HG02970 (cell line): Measurements from ENCODE around the gene SERAC1.

ENCODE experiments used
- ATAC-seq: cut with Tn5 transposase; IDR thresholded peaks from one replicate; pipeline ENCODE4 v1.9.1; 2021; ENCODE audit warnings: mild to moderate bottlenecking, moderate library complexity, moderate number of reproducible peaks; ENCODE audit not compliant: unreplicated experiment, low FRiP score

SERAC1 gene

GRCh38 chr6:158083455-158084325 lies 84.4 kb downstream of the SERAC1 start:
- ATAC-seq: no peak

GRCh38 chr6:158081657-158081935 lies 86.5 kb downstream of the SERAC1 start:
- ATAC-seq: no peak

GRCh38 chr6:158080849-158081656 lies 87.0 kb downstream of the SERAC1 start:
- ATAC-seq: no peak

GRCh38 chr6:158078320-158078719 lies 89.7 kb downstream of the SERAC1 start:
- no peak for ATAC-seq

DNA sequence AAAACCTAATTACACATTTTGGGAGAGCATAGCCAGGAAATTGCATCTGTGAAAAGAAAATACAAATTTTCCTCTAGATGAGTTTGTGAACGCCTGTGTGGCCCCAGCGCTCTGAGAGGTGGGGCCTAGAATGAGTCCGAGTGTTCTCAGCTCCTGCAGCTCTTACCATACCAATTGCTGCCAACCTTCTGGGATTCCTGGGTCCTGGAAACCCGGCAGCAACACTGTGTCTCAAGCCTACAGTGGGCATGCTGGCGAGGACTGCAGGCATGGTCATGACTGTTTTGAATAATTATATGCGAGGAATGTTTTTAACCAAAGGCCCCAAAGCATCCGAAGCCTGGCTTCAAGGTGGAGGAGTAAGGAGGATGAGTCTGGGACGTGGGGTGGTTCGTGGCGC lies 90.4 kb downstream of the SERAC1 start:
- no peak for ATAC-seq

DNA sequence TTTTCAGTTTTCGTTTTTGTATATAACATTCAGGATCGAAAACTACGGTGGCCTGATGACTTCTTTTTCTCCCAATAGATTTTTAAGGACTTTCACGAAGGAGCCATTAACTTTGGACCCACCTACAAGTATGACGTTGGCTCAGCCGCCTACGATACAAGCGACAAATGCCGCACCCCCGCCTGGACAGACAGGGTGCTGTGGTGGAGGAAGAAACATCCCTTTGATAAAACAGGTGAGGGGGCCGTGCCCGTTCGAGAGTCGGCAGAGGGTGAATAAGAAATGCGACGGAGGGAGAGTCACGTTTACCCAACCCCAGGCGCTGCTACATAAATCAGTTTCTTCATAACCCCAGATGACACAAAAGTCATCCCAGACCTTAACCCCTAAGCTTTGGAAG lies 91.5 kb downstream of the SERAC1 start:
- no peak for ATAC-seq

- no peak for ATAC-seq
Measured at GRCh38 chr6:158073776-158074175, 94.3 kb downstream of the SERAC1 start.

DNA sequence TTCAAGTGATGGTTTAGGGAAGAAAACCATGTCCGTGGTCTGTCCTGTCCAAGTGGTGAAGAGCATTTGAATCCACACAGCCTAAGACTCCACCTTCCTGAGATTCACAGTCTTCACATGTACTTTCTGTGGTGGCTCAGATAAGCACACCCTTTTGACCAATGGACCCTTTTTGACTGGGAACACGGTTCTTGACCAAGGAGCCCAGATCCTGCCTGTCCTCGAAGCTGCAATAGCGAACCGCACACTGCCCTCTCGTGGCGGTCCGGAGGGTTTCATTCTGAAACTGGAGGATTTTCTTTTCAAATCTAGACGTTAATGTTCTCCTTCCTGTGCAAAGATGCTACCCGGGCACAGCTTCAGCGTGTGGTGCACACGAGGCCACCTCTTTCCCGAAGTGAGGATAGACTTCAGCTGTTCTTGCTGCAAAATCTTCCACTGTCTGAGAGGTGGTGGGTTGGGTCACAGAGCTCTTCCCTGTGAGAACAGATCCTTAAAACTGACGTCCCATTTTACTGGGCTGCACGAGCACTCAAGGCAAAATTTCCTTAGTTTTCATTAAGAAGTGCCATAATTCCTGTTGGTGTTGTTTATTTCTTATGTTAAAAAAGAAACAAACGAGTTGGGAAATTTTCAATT lies 95.9 kb downstream of the SERAC1 start:
- no peak for ATAC-seq

DNA sequence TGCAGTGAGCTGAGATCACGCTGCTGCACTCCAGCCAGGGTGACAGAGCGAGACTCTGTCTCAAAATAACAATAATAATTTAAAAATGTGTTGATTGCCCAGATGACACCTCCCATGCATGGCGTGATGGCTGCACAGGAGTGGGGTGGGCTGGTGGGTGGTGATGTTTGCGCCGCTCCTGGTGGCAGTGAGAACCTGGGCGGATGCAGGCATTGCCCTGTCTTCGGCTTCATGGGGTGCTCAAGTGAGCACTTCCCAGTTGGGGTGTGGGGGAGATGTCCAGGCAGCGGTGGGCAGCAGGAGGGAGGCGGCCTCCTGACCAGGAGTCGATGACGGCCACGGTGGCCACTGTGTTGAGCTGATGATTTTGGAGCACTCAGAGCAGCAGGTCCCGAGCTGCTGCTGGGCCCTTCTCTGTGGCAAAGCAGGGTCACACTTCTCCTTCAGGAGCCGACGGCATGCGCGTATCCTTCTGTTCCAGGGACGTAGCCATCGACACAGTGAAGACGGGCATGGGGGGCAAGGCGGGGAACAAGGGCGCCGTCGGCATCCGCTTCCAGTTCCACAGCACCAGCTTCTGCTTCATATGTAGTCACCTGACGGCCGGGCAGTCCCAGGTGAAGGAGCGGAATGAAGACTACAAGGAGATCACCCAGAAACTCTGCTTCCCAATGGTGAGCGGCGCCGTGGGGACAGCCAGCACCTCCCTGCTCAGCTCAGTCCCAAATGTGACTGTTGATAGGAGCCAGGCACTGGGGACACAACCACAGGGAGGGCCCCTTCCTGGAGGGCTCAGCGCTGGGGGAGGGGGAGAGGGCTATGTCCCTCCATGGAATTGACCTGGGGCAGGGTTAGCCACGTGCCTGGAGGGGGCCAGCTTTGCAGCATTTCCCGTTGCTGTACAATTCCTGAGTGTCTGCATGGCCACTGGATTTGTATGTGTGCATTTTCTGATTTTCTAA lies 96.7 kb downstream of the SERAC1 start:
- no peak for ATAC-seq

DNA sequence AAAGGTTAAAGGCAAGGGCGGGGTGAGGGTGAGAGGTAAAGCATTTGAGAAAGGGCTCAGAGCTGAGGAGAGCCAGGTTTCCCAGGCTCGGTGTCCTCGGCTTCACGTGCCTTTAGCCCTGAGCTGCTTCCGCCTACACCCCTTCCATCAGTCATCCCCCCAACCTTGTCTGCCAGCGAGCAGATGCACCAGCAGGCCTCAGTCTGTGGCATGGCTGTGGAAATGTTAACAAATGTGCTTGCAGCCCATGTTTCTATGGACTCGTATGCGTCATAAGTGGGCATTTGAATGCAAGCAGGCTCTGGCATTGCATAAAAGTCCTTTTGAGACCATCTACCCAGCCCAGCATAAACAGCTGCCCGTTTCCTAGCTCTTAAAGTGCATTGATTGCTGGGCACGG lies 97.5 kb downstream of the SERAC1 start:
- no peak for ATAC-seq

GRCh38 chr6:158069800-158070195 lies 98.3 kb downstream of the SERAC1 start:
- no peak for ATAC-seq

- no peak for ATAC-seq
Measured at GRCh38 chr6:158068893-158069799, 98.9 kb downstream of the SERAC1 start.

DNA sequence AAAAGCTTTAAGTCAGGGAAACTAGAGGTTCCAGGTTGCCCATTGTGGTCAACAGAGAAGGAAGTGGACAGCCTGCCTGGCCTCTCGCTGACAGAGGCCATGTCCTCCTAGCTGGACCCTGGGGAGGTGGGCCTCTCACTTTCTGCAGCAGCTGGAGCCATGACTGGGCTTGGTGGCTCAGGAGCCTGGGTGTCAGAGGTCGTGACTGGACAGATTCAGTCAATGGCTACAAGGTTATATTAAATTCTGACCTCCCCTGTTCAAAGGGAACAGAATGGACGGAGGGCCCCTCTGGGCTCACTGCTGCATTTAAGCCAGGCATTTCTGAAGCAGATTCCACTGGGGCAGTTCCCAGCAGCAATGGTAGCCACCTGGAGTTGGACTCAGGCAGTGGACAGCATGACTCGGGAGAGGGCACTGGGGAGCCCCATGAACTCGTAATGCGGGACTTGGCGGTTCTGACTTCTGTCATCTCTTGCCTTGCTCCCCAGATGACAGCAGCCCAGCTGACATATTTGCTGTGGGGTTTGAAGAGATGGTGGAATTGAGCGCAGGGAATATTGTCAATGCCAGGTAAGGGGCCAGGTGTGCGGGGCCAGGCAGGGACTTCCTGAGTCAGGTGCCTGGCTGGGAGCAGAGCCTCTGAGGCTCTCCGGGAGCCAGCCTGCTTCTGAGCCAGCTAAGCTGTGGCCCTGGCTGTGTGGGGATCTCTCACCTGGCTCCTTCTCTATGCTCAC lies 99.7 kb downstream of the SERAC1 start:
- no peak for ATAC-seq

DNA sequence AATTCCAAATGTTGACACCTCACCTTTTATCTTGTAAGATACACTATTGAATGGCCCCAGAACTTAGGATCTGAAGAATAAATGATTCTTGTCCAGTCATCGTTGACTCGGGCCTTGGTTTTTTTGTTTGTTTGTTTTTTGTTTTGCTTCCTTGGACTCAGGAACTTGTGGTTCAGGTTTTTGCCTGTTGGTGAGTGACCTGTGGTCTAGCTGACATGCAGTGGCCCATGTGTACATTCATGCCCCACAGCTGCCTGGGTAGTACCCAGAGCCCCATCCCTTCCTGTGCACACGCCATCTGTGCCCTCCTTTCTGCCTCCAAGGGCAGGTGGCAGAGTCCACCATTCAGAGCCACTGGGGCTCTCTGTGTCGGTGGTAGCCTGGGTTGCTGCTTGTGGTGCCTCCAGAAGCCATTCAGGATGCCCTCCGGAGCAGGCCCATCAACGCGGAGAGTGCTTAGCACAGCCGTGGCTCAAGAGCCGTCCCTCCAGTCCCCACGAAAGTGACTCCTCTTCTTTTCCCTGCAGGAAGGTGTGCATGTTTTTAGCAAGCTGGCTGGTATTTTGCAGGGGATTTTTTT lies 100.5 kb downstream of the SERAC1 start:
- ATAC-seq: no peak

- ATAC-seq: no peak
Measured at GRCh38 chr6:158066136-158066781, 101.8 kb downstream of the SERAC1 start.

DNA sequence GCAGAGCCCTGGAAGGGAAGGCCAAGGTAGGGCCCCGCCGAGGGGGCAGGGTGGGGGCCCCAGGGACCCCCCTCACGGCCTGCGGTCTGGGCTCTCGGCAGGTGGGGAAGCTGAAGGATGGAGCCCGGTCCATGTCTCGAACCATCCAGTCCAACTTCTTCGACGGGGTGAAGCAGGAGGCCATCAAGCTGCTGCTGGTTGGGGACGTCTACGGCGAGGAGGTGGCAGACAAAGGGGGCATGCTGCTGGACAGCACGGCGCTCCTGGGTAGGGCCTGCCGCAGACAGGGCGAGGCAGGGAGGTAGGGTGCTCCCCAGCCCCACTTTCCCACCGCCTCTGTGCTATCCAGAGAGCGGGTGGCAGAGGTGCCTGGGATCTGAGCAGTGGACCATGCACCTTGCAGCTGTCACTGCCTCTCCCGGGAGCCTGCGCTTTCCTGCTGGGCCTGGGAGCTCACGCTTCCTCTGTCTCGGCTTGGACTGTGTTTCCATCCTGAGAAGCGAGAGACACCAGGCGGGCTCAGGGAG lies 103.3 kb downstream of the SERAC1 start:
- ATAC-seq: no peak

DNA sequence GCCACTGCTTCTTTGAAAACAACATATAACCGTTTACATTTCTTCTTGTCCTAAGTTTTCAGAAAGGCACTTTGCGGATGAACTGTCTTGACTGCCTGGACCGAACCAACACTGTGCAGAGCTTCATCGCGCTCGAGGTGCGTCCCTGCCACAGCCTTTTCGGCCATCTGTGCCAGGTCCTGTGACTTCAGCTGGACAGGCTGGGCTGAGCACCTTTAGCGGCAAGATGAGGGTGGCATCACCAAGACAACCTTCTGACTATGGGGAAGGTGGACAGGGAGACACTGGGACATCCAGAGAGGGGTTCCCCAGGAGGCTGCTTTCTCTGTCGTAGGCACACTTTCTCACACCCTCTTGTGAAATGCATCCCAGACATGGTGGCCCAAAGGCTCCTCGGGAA lies 104.3 kb downstream of the SERAC1 start:
- no peak for ATAC-seq
